B cell (primary cell): ENCODE results near the gene RPL7L1. TPM values are rescaled to one million over a fixed set of nuclear protein-coding genes. Genes with fewer than 3 reads are reported as not detected.

Experiments
- ATAC-seq: fragments of 200-7000 bp; cut with Tn5 transposase; one replicate; pipeline ENCODE4 v1.10.0; 2021; ENCODE audit warnings: low read depth, mild to moderate bottlenecking, moderate number of reproducible peaks, moderate library complexity
- CTCF ChIA-PET: fragments of 350-600 bp; sonication (Branson Sonifier 250); formaldehyde crosslinking; loops from one replicate; lab custom pipeline; 2021; ENCODE audit warnings: antibody characterized with exemption, inconsistent platforms; lab: Charles Lee
- POLR2A ChIA-PET: fragments of 350-600 bp; sonication (Branson Sonifier 250); formaldehyde crosslinking; loops from one replicate; lab custom pipeline; 2021; ENCODE audit warnings: antibody characterized with exemption; lab: Charles Lee
- DNase-seq: peaks from one replicate; pipeline ENCODE4 v3.0.0; 2013
- H2AFZ ChIP-seq: 2 replicates; pipeline ENCODE4 v1.6.1; 2012; ENCODE audit warnings: mild to moderate bottlenecking, low read depth, low read length; ENCODE audit not compliant: insufficient read depth, poor library complexity, severe bottlenecking
- H3K27ac ChIP-seq, 2 donors: 1 replicate in 1 of 2; 2 replicates in 1 of 2; pipeline ENCODE4 v1.5.1; 2012 to 2013; ENCODE audit warnings: low read length in 2 of 2, mild to moderate bottlenecking in 2 of 2, moderate library complexity in 1 of 2
- H3K27me3 ChIP-seq, 4 experiments: fragments of 200-600 bp in 1 of 4; sonication (generic) in 1 of 4; replicated peaks in 1 of 4; 1 replicate in 2 of 4; 2 replicates in 2 of 4; pipeline versions ENCODE4 v1.6.1 to v1.7.0; 2013 to 2016; ENCODE audit warnings: low read length in 3 of 4, mild to moderate bottlenecking in 2 of 4, mixed read lengths in 1 of 4, moderate library complexity in 1 of 4; ENCODE audit not compliant: insufficient read depth in 4 of 4, control insufficient read depth in 3 of 4; ENCODE audit errors: control extremely low read depth in 1 of 4
- H3K36me3 ChIP-seq, 2 experiments: replicated peaks in 1 of 2; 1 replicate in 1 of 2; 2 replicates in 1 of 2; pipeline versions ENCODE4 v1.6.1 to v1.7.1; 2013; ENCODE audit warnings: low read length in 1 of 2; ENCODE audit not compliant: insufficient read depth in 2 of 2, control insufficient read depth in 1 of 2; ENCODE audit errors: control extremely low read depth in 1 of 2, extremely low read depth in 1 of 2
- H3K4me1 ChIP-seq, 2 donors: fragments of 200-600 bp in 1 of 2; sonication (generic) in 1 of 2; 1 replicate in 1 of 2; 2 replicates in 1 of 2; pipeline versions ENCODE4 v1.5.1 to v1.6.1; 2013 to 2017; ENCODE audit warnings: low read length in 2 of 2; ENCODE audit not compliant: control insufficient read depth in 2 of 2, insufficient read depth in 2 of 2
- H3K4me2 ChIP-seq: replicated peaks from 2 replicates; pipeline ENCODE3; 2012; ENCODE audit warnings: mild to moderate bottlenecking, low read depth, low read length; ENCODE audit not compliant: poor library complexity, severe bottlenecking
- H3K4me3 ChIP-seq, 5 experiments: fragments of 200-600 bp in 1 of 5; sonication (generic) in 1 of 5; 1 replicate in 3 of 5; 2 replicates in 2 of 5; pipeline versions ENCODE4 v1.5.1 to v1.7.0; 2011 to 2016; ENCODE audit warnings: low read length in 4 of 5, mild to moderate bottlenecking in 4 of 5, low read depth in 2 of 5, control low read depth in 1 of 5, moderate library complexity in 1 of 5; ENCODE audit not compliant: insufficient read depth in 1 of 5; ENCODE audit errors: control extremely low read depth in 1 of 5, extremely low read depth in 1 of 5
- H3K79me2 ChIP-seq: fragments of 200-600 bp; sonication (generic); one replicate; pipeline ENCODE4 v1.6.0; 2016; ENCODE audit warnings: low read length; ENCODE audit not compliant: control insufficient read depth, insufficient read depth
- H3K9ac ChIP-seq: fragments of 200-600 bp; sonication (generic); 2 replicates; pipeline ENCODE4 v1.6.1; 2017; ENCODE audit warnings: mild to moderate bottlenecking, low read length, moderate library complexity
- H3K9me3 ChIP-seq, 3 donors: one replicate each; pipeline versions ENCODE4 v1.6.1 to v1.7.1; 2013; ENCODE audit warnings: low read length in 2 of 3; ENCODE audit not compliant: control insufficient read depth in 2 of 3, insufficient read depth in 1 of 3; ENCODE audit errors: control extremely low read depth in 1 of 3
- H4K20me1 ChIP-seq: 2 replicates; pipeline ENCODE4 v1.6.0; 2012; ENCODE audit warnings: mild to moderate bottlenecking, low read length; ENCODE audit not compliant: insufficient read depth, control insufficient read depth, poor library complexity, severe bottlenecking
- H3K27ac Mint-ChIP-seq: one replicate; pipeline ENCODE4 v1.8.0; 2021; ENCODE audit warnings: mixed read lengths
- H3K27me3 Mint-ChIP-seq: one replicate; pipeline ENCODE4 v1.8.0; 2021; ENCODE audit warnings: mixed read lengths
- H3K4me1 Mint-ChIP-seq: one replicate; pipeline ENCODE4 v1.8.0; 2021; ENCODE audit warnings: mixed read lengths
- H3K4me3 Mint-ChIP-seq: one replicate; pipeline ENCODE4 v1.8.0; 2021; ENCODE audit warnings: mixed read lengths
- H3K9me3 Mint-ChIP-seq: one replicate; pipeline ENCODE4 v1.8.0; 2022; ENCODE audit warnings: mixed read lengths; ENCODE audit not compliant: insufficient read depth
- CTCF ChIP-seq: fragments of 200-600 bp; IDR thresholded peaks from one replicate; pipeline ENCODE4 v1.8.0; 2022; ENCODE audit warnings: antibody characterized with exemption, mild to moderate bottlenecking
- EZH2 ChIP-seq: IDR thresholded peaks from 2 replicates; pipeline ENCODE4 v1.6.1; 2012; ENCODE audit warnings: borderline replicate concordance, low read depth, mild to moderate bottlenecking, moderate library complexity, low read length; ENCODE audit not compliant: insufficient read depth, poor library complexity, severe bottlenecking
- WGBS: methylation state at CpG from one replicate; pipeline ENCODE4 v1.1.5; 2013; ENCODE audit warnings: missing lambda C conversion rate; ENCODE audit not compliant: insufficient coverage; 5-methylcytosine and 5-hydroxymethylcytosine counted together
- intact Hi-C: fragments of 100-400 bp; cut with micrococcal nuclease; formaldehyde crosslinking; loops from one replicate; pipeline ENCODE4 v1.10.0; 2022
- polyA plus RNA-seq: library from polyadenylated mRNA; depleted of rRNA; stranded (reverse); fragments of >200 nt; gene quantifications from 2 replicates; pipeline ENCODE4 v1.2.3, GENCODE V29; 2012
- total RNA-seq, 2 donors: library from RNA; stranded (reverse); fragments of 120-200 nt in 1 of 2; gene quantifications; 1 replicate in 1 of 2; 2 replicates in 1 of 2; pipeline versions ENCODE4 v1.2.3 to v1.2.4, GENCODE V29; 2013 to 2022

The RPL7L1 gene
- total and polyA plus RNA-seq, 2 donors (not counting 1 experiment from before 2014, with no cell fraction given), result 14.5 to 100 TPM

- Mint-ChIP-seq H3K27ac (no peak overlapping the region), H3K9me3 (no peaks in the 10 kb centered on the region), H3K4me1 (peaks cover 4% of the 10 kb centered on the region), H3K4me3 (no peak overlapping the region), H3K27me3 (no peaks in the 10 kb centered on the region)
- POLR2A ChIA-PET, result interaction anchor here (0.6 kb wide), 1 partner anchor 80 kb away, joined by 3 read pairs; no protein-coding TSS in a partner anchor
- Histone ChIP-seq H3K4me3 (no peak overlapping the region), H3K4me1 (no peaks in the 10 kb centered on the region), H3K36me3 (peaks cover 2 to 27% of the 10 kb centered on the region in 2 experiments), H3K9me3 (no peaks in the 10 kb centered on the region), H3K4me2 (no peak overlapping the region), H4K20me1 (peaks cover 18% of the 10 kb centered on the region), H2AFZ (no peak overlapping the region), H3K79me2 (peaks cover 40% of the 10 kb centered on the region), H3K27ac (no peak overlapping the region), H3K27me3 (no peaks in the 10 kb centered on the region), H3K9ac (no peak overlapping the region)
- no peak for DNase-seq
- 87% methylated on average over 6 of the region's 6 CpGs for WGBS
- CTCF ChIA-PET, result interaction anchor here (1.0 kb wide), 1 partner anchor 180 kb away, joined by 3 read pairs; no protein-coding TSS in a partner anchor
- intact Hi-C loops, result no loop called here
- no peak for TF ChIP-seq EZH2
- no peak for TF ChIP-seq CTCF
- ATAC-seq, result no peak
These were observed 37.4 kb upstream of the RPL7L1 start for GRCh38 chr6:42841844-42842584.

GRCh38 chr6:42845327-42845694, 34.1 kb upstream of the RPL7L1 start:
- TF ChIP-seq EZH2 (no peak), CTCF (no peak)
- H3K9ac ChIP-seq, result no peak overlapping the region
- no peaks in the 10 kb centered on the region for H3K9me3 ChIP-seq
- H3K4me1 Mint-ChIP-seq, result peaks cover 4% of the 10 kb centered on the region
- intact Hi-C loops, result no loop called here
- peaks cover 0 to 20% of the 10 kb centered on the region in 2 experiments for H3K36me3 ChIP-seq
- H3K4me1 ChIP-seq, result no peaks in the 10 kb centered on the region
- no peak overlapping the region for H3K4me3 Mint-ChIP-seq
- ATAC-seq (no peak), DNase-seq (no peak)
- H3K9me3 Mint-ChIP-seq, result no peaks in the 10 kb centered on the region
- no peaks in the 10 kb centered on the region for H3K27me3 Mint-ChIP-seq
- ChIA-PET CTCF (interaction anchor here (0.7 to 1.6 kb wide), 3 partner anchors 8 to 184 kb away, joined by 4 to 5 read pairs (median 4); partner anchors contain the start of gene TBCC), POLR2A (interaction anchor here (0.6 to 0.8 kb wide), 4 partner anchors 25 to 404 kb away, joined by 3 read pairs; partner anchors contain the start of gene BICRAL)
- no peak overlapping the region for H3K4me3 ChIP-seq
- 93% methylated on average over 6 of the region's 6 CpGs for WGBS
- H3K27ac ChIP-seq, result no peak overlapping the region
- peaks cover 18% of the 10 kb centered on the region for H4K20me1 ChIP-seq
- H3K27me3 ChIP-seq, result no peaks in the 10 kb centered on the region
- no peak overlapping the region for H3K4me2 ChIP-seq
- no peak overlapping the region for H2AFZ ChIP-seq
- H3K79me2 ChIP-seq, result peaks cover 31% of the 10 kb centered on the region
- no peak overlapping the region for H3K27ac Mint-ChIP-seq
